Activated CD8-positive, alpha-beta memory T cell treated with anti-CD3 and anti-CD28 coated beads, Interleukin-2, amount 50 U/mL, for 4 hours (primary cell): Measurements from ENCODE around the gene ZNF506.
"Not testable (repeated sequence)": the region's sequence is repeated elsewhere in the genome, so short reads cannot be mapped to it uniquely, and the experiment has no call there.

ENCODE experiments used
- DNase-seq: peaks from one replicate; pipeline ENCODE4 v3.0.0-alpha.2; 2020

ZNF506 gene

GRCh38 chr19:19743921-19744320 lies 77.6 kb downstream of the ZNF506 start:
- not testable (repeated sequence) for DNase-seq

- DNase-seq, result no peak
Measured at GRCh38 chr19:19743176-19743575, 78.4 kb downstream of the ZNF506 start.

DNA sequence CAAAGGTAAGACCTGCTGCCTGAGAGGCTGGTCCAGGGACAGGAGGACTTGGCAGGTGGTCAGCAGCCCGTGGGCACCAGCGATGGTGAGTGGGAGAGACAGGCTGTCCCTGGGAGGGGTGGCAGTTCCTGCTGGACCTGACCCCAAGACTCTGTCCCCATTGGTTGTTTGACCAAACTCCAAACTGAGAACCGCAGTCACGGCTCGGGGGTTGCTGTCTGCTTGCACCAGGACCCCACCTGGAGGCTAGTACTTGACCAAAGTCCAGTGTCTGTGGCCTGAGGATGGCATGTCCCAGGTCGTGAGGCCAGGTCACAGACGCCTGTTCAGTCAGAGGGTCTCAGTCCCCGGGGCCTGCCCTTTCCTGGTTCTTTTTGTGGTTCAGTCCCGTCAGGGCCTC lies 78.8 kb downstream of the ZNF506 start:
- no peak for DNase-seq
